Measurements from ENCODE around the gene MED13.

MED13 gene

DNA sequence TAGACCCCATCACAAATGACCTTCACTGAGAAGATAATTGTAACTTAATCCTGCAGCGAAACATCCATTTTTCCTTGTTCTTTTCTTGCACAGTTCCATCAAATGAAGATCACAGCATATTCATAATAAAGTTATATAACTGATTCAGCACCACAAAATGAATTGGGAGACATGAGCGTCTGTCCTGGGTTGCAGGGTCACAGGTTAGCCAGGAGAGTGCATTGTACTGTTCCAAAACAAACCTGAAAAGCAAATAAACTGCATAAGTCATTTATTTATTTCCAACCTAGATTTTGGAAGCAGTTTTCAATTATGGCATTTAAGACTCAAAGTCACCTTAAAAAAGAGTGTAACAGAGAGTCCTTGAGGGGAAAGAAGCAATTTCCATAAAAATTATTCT lies 118.7 kb downstream of the MED13 start:
- Histone ChIP-seq H3K9ac (ENCODE audit: low read depth, low read length, poor library complexity) (no peak overlapping the region), H2BK120ac (ENCODE audit: low read depth, low read length) (no peak overlapping the region), H3K4ac (ENCODE audit: low read length) (no peak overlapping the region), H3K4me1 (ENCODE audit: control insufficient read depth in 2 of 2, insufficient read depth in 1 of 2, low read depth in 1 of 2, low read length in 2 of 2) (no peaks in the 10 kb centered on the region), H3K36me3 (replicated peaks in 1 of 2; ENCODE audit: control insufficient read depth in 2 of 2, insufficient read depth in 2 of 2, low read length in 2 of 2) (peaks cover 22 to 97% of the 10 kb centered on the region in 2 donors), H2BK12ac (ENCODE audit: low read length) (no peak overlapping the region), H2BK15ac (ENCODE audit: low read length) (no peak overlapping the region), H3K27ac (replicated peaks; ENCODE audit: low read length) (no peak overlapping the region), H3K23ac (ENCODE audit: low read depth, low read length, poor library complexity) (no peak overlapping the region), H2BK5ac (ENCODE audit: low read length) (no peak overlapping the region), H3K9me3 (replicated peaks in 1 of 2; ENCODE audit: control insufficient read depth in 2 of 2, insufficient read depth in 1 of 2, low read depth in 1 of 2, low read length in 2 of 2) (no peaks in the 10 kb centered on the region), H3K14ac (ENCODE audit: low read length) (no peak overlapping the region), H3K79me1 (ENCODE audit: low read depth, low read length) (no peaks in the 10 kb centered on the region), H3K27me3 (ENCODE audit: control insufficient read depth in 3 of 3, insufficient read depth in 3 of 3, low read depth in 1 of 3, low read length in 3 of 3) (no peaks in the 10 kb centered on the region), H3K4me3 (ENCODE audit: low read length in 2 of 2) (no peak overlapping the region), H3K18ac (ENCODE audit: low read length) (no peak overlapping the region), H3K4me2 (ENCODE audit: insufficient read depth, low read length, poor library complexity, severe bottlenecking) (no peak overlapping the region), H4K8ac (ENCODE audit: low read depth, low read length) (no peak overlapping the region), H2AK5ac (ENCODE audit: low read depth, low read length) (no peak overlapping the region), H4K91ac (ENCODE audit: low read depth, low read length, poor library complexity) (no peak overlapping the region), H2AFZ (ENCODE audit: low read length) (no peak overlapping the region)
- no CpG with 5 or more reads among the region's 2 CpGs for WGBS, 2 donors (ENCODE audit: extremely low coverage in 2 of 2, insufficient read length in 2 of 2, insufficient replicate concordance in 1 of 2)
- DNase-seq (ENCODE audit: low spot score) = no peak

DNA sequence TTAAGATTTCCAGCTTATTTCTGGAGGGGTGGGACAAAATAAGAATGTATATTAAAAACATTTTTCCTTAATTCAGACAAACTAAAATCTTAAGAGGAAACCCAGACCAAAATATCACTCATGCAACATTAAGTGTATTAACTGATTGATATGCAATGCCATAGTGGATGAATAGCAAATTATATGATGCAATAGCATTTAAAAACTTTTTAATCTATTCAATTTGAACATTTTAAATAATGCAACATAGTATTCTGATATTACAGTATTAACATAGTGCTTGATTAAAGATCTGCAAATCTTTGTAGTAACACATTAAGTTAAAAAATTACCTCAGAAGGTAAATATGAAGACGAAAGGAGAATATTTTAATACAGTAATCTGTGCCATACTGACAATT lies 122.0 kb downstream of the MED13 start:
- Histone ChIP-seq H4K91ac (ENCODE audit: low read depth, low read length, poor library complexity) (no peak overlapping the region), H3K79me1 (ENCODE audit: low read depth, low read length) (no peaks in the 10 kb centered on the region), H3K4ac (ENCODE audit: low read length) (no peak overlapping the region), H3K9ac (ENCODE audit: low read depth, low read length, poor library complexity) (no peak overlapping the region), H4K8ac (ENCODE audit: low read depth, low read length) (no peak overlapping the region), H2BK15ac (ENCODE audit: low read length) (no peak overlapping the region), H3K4me1 (ENCODE audit: control insufficient read depth in 2 of 2, insufficient read depth in 1 of 2, low read depth in 1 of 2, low read length in 2 of 2) (no peaks in the 10 kb centered on the region), H2AK5ac (ENCODE audit: low read depth, low read length) (no peak overlapping the region), H3K27ac (replicated peaks; ENCODE audit: low read length) (no peak overlapping the region), H3K36me3 (replicated peaks in 1 of 2; ENCODE audit: control insufficient read depth in 2 of 2, insufficient read depth in 2 of 2, low read length in 2 of 2) (peaks cover 11 to 73% of the 10 kb centered on the region in 2 donors), H3K4me3 (ENCODE audit: low read length in 2 of 2) (no peak overlapping the region), H3K27me3 (ENCODE audit: control insufficient read depth in 3 of 3, insufficient read depth in 3 of 3, low read depth in 1 of 3, low read length in 3 of 3) (no peaks in the 10 kb centered on the region), H3K23ac (ENCODE audit: low read depth, low read length, poor library complexity) (no peak overlapping the region), H3K9me3 (replicated peaks in 1 of 2; ENCODE audit: control insufficient read depth in 2 of 2, insufficient read depth in 1 of 2, low read depth in 1 of 2, low read length in 2 of 2) (no peaks in the 10 kb centered on the region), H2BK5ac (ENCODE audit: low read length) (no peak overlapping the region), H3K18ac (ENCODE audit: low read length) (no peak overlapping the region), H2BK12ac (ENCODE audit: low read length) (no peak overlapping the region), H3K14ac (ENCODE audit: low read length) (no peak overlapping the region), H2AFZ (ENCODE audit: low read length) (no peak overlapping the region), H3K4me2 (ENCODE audit: insufficient read depth, low read length, poor library complexity, severe bottlenecking) (no peak overlapping the region), H2BK120ac (ENCODE audit: low read depth, low read length) (no peak overlapping the region)
- no peak for DNase-seq (ENCODE audit: low spot score)
- no CpG with 5 or more reads among the region's 1 CpG for WGBS, 2 donors (ENCODE audit: extremely low coverage in 2 of 2, insufficient read length in 2 of 2, insufficient replicate concordance in 1 of 2)

DNA sequence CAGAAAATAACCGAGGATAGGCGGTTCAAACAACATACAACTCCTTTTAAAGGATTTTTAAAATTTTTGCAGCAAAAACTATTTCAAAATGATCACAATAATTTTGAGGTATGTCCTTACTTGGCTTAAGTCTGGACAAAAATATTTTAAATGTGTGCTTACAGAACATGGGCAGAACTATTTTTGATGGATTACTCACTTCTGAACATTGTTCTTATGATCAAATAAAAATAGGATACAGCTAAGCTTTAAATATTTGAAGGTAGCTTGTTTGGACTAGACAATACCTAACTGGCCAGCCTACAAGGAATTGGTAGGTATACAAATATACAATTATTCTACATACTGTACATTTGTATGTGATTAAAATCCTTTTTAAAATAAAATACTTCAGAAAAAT lies 123.0 kb downstream of the MED13 start:
- H2AK5ac ChIP-seq (ENCODE audit: low read depth, low read length) = no peak overlapping the region
- WGBS, 2 donors (ENCODE audit: extremely low coverage in 2 of 2, insufficient read length in 2 of 2, insufficient replicate concordance in 1 of 2) = no CpG with 5 or more reads among the region's 2 CpGs
- peaks cover 8 to 62% of the 10 kb centered on the region in 2 donors for H3K36me3 ChIP-seq (replicated peaks in 1 of 2; ENCODE audit: control insufficient read depth in 2 of 2, insufficient read depth in 2 of 2, low read length in 2 of 2)

DNA sequence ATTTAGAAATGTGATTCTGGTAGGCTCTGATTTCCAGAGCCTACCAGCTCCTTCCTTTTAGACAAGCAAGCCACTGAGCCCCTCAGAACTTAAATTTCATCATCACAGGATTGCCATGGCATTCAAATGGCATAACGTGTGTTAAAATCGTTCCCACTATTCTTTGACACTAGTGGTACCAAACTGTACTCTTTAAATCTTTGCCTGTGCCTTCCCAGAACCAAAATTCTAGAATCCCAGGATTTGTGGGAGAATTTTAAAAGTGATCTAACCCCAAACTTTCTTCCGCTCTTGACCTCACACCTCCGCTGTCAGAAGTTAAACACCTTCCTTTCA lies 137.0 kb downstream of the MED13 start:
- Histone ChIP-seq H3K4me2 (ENCODE audit: insufficient read depth, low read length, poor library complexity, severe bottlenecking) (peak overlapping the region; percentile 51), H4K8ac (ENCODE audit: low read depth, low read length) (no peak overlapping the region), H3K27ac (replicated peaks; ENCODE audit: low read length) (no peak overlapping the region), H2BK5ac (ENCODE audit: low read length) (no peak overlapping the region), H3K4ac (ENCODE audit: low read length) (no peak overlapping the region), H2BK120ac (ENCODE audit: low read depth, low read length) (no peak overlapping the region), H2AFZ (ENCODE audit: low read length) (peak overlapping the region; percentile 93), H3K36me3 (replicated peaks in 1 of 2; ENCODE audit: control insufficient read depth in 2 of 2, insufficient read depth in 2 of 2, low read length in 2 of 2) (peaks cover 4 to 19% of the 10 kb centered on the region in 2 donors), H3K4me1 (ENCODE audit: control insufficient read depth in 2 of 2, insufficient read depth in 1 of 2, low read depth in 1 of 2, low read length in 2 of 2) (peaks cover 3 to 5% of the 10 kb centered on the region in 2 donors), H3K9me3 (replicated peaks in 1 of 2; ENCODE audit: control insufficient read depth in 2 of 2, insufficient read depth in 1 of 2, low read depth in 1 of 2, low read length in 2 of 2) (no peaks in the 10 kb centered on the region), H3K18ac (ENCODE audit: low read length) (no peak overlapping the region), H4K91ac (ENCODE audit: low read depth, low read length, poor library complexity) (no peak overlapping the region), H2BK12ac (ENCODE audit: low read length) (no peak overlapping the region), H3K27me3 (ENCODE audit: control insufficient read depth in 3 of 3, insufficient read depth in 3 of 3, low read depth in 1 of 3, low read length in 3 of 3) (no peaks in the 10 kb centered on the region), H3K4me3 (ENCODE audit: low read length in 2 of 2) (peak overlapping the region in 1 of 2 donors; percentile 87), H2AK5ac (ENCODE audit: low read depth, low read length) (no peak overlapping the region), H2BK15ac (ENCODE audit: low read length) (no peak overlapping the region), H3K79me1 (ENCODE audit: low read depth, low read length) (peaks cover 2% of the 10 kb centered on the region), H3K23ac (ENCODE audit: low read depth, low read length, poor library complexity) (no peak overlapping the region), H3K9ac (ENCODE audit: low read depth, low read length, poor library complexity) (no peak overlapping the region), H3K14ac (ENCODE audit: low read length) (no peak overlapping the region)
- no peak for DNase-seq (ENCODE audit: low spot score)
- no CpG with 5 or more reads among the region's 4 CpGs for WGBS, 2 donors (ENCODE audit: extremely low coverage in 2 of 2, insufficient read length in 2 of 2, insufficient replicate concordance in 1 of 2)

More for the DNA sequence above, 123.0 kb downstream of the MED13 start:
- no peak overlapping the region for H2BK12ac ChIP-seq (ENCODE audit: low read length)
- H3K4me2 ChIP-seq (ENCODE audit: insufficient read depth, low read length, poor library complexity, severe bottlenecking) = no peak overlapping the region
- H2AFZ ChIP-seq (ENCODE audit: low read length) = no peak overlapping the region
- no peak for DNase-seq (ENCODE audit: low spot score)
- no peak overlapping the region for H4K91ac ChIP-seq (ENCODE audit: low read depth, low read length, poor library complexity)
- no peaks in the 10 kb centered on the region for H3K9me3 ChIP-seq (replicated peaks in 1 of 2; ENCODE audit: control insufficient read depth in 2 of 2, insufficient read depth in 1 of 2, low read depth in 1 of 2, low read length in 2 of 2)
- H3K9ac ChIP-seq (ENCODE audit: low read depth, low read length, poor library complexity) = no peak overlapping the region
- no peak overlapping the region for H2BK5ac ChIP-seq (ENCODE audit: low read length)
- H3K4me3 ChIP-seq (ENCODE audit: low read length in 2 of 2) = no peak overlapping the region
- no peaks in the 10 kb centered on the region for H3K27me3 ChIP-seq (ENCODE audit: control insufficient read depth in 3 of 3, insufficient read depth in 3 of 3, low read depth in 1 of 3, low read length in 3 of 3)
- no peaks in the 10 kb centered on the region for H3K4me1 ChIP-seq (ENCODE audit: control insufficient read depth in 2 of 2, insufficient read depth in 1 of 2, low read depth in 1 of 2, low read length in 2 of 2)
- no peak overlapping the region for H3K23ac ChIP-seq (ENCODE audit: low read depth, low read length, poor library complexity)
- H3K18ac ChIP-seq (ENCODE audit: low read length) = no peak overlapping the region
- no peak overlapping the region for H4K8ac ChIP-seq (ENCODE audit: low read depth, low read length)
- H3K27ac ChIP-seq (replicated peaks; ENCODE audit: low read length) = no peak overlapping the region
- H3K4ac ChIP-seq (ENCODE audit: low read length) = no peak overlapping the region
- H2BK15ac ChIP-seq (ENCODE audit: low read length) = no peak overlapping the region
- no peak overlapping the region for H2BK120ac ChIP-seq (ENCODE audit: low read depth, low read length)
- no peak overlapping the region for H3K14ac ChIP-seq (ENCODE audit: low read length)
- H3K79me1 ChIP-seq (ENCODE audit: low read depth, low read length) = no peaks in the 10 kb centered on the region
